ENCODE results near the gene SPA17.

The SPA17 gene

DNA sequence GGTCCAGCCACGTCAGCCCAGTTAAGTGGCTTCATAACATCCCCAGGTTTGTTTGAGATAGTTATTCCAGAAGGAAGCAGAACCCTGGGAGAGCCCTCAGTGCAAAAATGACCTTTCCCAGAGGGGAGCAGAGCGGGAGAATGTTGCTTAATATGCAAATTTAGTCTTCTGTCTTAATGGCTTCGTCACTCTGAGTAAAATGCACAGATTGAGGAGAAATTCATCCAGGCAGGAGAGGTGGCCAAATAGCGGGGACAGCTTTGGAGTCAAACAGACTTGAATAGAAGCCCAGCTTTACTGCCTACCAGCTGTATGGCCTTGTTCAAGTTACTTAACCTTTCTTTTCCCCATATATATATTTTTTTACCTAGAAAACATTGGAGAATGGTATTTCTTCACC lies 53.8 kb downstream of the SPA17 start:
- DNase-seq: no peak

DNA sequence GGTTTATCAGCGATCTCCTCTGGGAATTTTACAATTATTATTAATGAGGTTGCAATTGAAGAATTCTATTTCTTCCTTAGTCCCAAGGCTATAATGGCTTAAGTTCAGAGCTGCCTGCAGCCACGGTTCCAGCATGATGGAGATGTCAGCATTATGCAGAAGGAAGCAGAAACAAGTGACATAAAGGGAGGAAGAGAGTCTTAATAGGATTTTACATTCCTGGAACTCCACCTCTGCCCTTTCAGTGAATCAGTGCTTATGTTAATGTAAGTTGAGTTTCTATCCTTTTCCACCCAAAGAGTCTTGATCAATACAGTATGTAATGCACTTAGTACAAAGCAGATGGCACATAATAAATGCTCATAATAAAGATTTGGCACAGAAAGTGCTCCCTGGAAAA lies 54.4 kb downstream of the SPA17 start:
- no peak for DNase-seq

DNA sequence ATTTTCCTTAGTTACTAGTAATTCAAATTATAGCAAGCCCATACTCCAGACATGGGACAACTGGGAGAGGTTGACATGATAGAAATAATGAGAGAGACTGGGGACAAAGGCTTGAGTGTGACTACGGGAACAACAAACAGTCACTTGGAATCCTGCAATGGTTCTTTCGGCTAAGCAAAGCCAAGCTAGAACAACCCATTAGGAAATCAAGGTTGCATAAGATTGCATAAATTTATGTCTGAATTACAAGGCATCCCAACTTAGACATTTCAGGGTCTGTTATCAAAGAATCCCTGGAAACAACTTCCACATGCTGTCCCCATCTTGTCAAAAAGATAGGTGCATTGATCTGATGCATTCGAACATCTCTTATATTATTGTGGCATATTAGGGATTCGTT lies 55.9 kb downstream of the SPA17 start:
- DNase-seq: no peak

DNA sequence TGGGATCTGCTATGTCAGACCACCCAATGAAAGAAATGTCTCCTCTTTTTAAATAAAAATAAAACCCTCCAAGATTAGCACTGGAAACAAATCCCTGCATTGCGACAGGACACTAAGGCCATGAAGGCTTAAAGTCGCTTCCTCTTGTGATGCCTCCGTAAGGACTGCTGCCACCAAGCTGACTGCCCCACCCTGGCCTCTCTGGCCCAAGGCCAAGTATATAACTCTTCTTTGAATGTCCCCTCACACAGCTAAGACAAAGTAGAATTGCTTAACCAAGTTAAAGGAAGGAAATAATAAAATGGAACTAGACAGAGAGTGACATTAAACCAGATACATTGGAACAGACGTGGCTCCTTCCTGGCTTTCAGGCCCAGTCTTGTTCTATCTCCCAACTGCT lies 58.5 kb downstream of the SPA17 start:
- DNase-seq: no peak

DNA sequence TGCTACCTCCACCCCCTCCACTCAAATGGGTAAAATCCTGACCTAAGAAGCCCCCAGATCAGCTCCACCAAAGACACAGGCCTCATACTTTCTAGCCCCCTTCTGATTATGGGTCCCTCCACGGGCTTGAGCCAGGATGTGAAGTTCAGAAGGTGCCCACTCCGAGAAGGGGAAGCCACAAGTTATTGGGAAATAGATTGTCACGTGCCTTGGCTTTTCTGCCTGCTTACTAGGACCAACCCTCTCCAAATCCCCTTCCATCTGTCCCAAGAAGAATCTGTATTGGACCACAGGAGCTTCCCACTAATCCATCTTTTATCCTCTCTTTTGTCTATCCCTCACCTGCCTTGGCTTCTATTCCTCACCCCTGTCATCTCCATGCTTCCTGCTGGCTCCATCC lies 63.0 kb downstream of the SPA17 start:
- DNase-seq: no peak

DNA sequence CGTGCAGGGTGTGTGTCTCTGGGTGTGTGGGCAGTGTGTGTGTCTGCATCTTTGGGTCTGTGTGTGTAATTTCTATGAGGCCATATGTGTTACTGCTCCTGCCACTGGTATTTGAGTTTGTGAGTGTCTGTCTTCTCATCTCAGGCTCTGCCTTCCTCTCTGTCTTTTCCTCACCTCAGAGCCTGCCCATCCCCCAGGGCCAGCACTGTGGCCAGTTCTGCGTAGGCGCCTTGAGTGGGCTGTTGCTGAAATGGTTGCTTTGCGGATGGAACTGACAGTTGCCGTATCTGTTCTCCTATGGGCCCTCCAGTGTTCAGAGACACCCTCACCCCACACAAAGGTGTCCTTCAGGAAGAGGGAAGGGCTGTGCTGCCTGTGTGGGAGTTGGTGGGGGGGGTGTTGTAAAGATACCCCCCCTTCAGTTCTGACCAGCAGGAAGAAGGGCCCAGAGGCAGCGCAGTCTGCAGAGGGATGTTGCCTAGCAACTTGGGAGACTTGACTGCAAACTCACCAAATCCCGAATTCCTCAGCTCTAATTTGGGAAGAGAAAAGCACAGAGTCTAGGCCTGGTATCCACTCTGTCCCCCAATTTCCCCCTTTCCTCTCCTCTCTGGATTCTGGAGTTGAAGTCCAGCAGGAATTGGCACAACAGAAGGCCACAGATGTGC lies 64.1 kb downstream of the SPA17 start:
- no peak for DNase-seq

DNA sequence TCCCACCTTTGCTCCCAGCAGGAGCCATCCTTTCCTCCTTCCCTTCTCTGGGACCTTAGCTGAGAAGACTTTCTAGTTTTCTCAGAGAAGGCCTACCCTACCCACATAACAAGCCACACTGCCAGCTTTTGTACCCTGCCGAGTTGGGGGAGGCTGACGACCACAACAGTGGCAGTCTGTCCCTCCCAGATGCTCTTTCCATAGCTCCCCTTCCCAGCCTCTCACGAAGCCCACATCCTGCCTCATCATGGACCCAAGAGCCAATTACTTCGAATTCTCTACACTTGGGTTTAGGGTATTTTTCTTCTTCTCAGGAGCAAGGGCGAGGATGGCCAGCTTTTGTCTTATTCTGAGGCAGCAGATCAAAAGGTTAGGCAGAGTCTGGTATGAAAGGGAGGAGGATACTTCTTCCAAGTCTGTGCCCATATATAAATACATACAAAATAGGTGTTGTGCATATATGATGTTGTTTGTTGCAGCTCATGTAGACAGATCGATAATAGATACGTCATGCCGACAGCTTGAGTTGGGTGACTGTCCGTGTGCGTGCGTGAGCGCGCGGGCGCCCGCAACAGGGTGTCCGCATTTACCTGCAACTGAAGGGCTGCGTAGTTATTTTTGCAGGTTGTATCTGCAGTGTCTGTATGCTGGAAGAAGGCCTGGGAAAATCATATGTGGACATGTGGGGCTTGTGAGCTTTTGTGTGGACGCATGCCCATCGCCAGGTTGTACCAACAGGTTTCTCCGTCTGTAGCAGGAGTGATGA lies 65.2 kb downstream of the SPA17 start:
- DNase-seq: no peak

DNA sequence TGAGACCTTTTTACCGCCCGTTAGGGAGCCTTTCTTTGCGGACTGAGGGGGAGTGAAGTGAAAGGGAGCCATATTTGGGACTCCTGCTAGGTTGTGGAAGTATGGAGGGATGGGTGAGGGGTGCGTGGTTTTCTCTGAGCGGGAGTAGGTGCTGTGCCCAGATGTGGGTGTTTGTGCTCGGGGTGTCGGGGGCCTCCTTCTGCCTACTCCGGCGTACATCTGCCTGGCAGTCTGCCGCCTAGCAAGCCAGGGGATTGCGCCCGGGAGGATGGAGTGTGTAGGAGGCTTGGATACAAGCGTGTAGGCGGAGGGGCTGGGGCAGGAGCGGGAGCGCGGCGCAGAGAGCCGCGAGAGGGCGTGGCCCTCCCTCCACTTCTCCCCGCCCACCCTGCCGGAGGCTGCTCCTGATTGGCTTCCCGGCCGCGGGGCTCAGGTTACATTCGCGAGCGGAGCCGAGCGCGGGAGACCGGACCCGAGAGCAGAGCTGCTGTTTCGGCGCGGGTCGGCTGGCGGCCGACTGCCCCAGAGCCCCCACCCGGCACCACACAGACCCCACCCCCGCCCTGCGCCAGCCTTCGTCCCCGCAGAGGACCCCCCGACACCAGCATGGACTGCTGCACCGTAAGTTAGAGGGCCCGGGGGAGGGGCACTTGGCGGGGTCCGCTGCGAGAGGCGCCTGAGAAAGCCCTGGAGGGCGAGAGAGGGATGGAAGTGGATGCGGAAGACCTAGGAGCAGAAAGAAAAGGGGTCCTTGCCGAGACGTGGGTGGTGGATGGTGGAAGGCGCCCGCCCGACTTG lies 66.0 kb downstream of the SPA17 start, which contains the start of gene NRGN:
Gene NRGN, plus strand, starts transcription at position 464 of the 798 bp plus-strand sequence. Its CDS starts 143 bp downstream, at position 607.
- DNase-seq: peak; percentile 79

DNA sequence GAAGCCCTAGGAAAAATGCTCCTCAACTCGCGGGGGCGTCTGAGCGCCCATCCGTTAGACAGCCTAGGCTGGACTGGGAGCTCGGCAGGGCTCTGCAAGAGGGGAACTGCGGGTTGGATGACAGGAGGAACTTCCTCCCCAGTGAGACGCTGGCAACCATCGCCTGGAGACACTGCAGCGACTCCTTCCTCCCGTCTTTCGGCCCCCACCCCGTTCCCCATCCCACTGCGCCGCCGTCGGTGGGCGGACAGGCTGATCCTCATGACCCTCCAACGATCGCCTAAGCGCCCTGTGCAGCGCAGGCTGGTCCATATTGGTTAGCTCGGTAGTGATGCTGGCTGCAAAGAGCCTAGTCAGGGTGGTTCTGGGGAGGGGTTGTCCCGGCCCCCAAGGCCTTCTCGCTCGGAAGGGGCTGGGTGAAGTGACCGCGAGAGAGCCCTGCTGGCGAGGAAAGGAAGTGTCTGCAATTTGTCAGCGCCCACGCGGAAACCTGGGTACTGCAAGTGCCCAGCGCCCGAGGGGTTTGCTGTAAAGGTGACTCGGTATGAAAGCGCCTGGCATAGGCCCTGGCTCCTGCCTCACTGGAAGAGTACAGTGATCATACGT lies 66.7 kb downstream of the SPA17 start:
- DNase-seq: peak; percentile 66

DNA sequence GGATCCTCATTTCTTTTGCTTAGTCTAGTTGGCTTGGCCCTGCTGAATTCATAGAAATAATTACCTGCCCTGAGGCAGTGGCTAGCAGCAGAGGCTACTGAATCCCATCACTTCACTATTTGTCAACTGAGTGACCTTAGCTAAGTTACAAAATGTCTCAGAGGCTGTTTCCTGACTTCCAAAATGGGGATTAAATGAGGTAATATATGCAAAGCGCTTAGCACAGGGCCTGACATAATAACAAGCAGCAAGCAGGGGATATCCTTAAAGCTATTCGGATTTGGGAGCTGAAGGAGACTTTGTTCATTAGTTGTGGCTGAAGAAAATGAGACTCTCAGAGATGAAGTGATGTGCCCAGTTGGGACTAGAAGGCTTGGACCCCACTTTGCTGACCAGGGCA lies 68.9 kb downstream of the SPA17 start:
- DNase-seq: no peak

DNA sequence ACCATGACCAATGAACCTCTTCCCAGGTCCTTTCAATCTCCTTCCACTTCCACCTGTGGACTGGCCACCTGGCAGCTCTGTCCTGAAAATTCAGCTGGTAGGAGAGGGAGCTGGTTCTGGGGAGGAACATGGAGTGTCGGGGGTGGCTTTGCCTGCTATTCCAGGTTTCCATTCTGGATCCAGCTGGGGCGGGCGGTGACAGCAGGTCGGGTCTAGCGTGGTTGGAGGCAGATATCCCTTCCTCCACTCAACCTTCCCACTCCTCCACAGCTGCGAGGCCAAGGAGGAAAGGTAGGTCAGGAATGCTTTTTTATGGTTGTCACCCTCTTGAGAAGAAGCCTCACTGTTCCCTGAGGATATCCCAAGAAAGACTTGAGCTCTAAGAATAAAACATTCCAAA lies 69.3 kb downstream of the SPA17 start:
- DNase-seq: no peak

DNA sequence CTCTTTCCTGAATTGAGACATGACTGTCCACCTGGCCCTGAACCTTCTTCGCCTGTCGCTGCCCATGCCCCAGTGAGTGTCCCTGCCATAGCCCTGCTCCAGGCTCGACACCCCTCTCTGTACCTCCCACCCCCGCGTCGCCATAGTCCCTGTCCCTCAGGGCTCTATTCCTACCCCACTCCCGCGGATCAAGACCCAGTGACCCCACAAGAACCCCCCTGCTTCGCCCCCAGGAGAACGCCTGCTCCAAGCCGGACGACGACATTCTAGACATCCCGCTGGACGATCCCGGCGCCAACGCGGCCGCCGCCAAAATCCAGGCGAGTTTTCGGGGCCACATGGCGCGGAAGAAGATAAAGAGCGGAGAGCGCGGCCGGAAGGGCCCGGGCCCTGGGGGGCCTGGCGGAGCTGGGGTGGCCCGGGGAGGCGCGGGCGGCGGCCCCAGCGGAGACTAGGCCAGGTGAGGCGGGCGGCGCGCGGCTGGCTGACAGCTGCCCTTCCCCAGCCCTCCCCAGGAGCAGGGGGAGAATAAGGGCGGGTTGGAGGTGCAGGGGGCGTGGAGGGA lies 71.6 kb downstream of the SPA17 start:
- DNase-seq: no peak

DNA sequence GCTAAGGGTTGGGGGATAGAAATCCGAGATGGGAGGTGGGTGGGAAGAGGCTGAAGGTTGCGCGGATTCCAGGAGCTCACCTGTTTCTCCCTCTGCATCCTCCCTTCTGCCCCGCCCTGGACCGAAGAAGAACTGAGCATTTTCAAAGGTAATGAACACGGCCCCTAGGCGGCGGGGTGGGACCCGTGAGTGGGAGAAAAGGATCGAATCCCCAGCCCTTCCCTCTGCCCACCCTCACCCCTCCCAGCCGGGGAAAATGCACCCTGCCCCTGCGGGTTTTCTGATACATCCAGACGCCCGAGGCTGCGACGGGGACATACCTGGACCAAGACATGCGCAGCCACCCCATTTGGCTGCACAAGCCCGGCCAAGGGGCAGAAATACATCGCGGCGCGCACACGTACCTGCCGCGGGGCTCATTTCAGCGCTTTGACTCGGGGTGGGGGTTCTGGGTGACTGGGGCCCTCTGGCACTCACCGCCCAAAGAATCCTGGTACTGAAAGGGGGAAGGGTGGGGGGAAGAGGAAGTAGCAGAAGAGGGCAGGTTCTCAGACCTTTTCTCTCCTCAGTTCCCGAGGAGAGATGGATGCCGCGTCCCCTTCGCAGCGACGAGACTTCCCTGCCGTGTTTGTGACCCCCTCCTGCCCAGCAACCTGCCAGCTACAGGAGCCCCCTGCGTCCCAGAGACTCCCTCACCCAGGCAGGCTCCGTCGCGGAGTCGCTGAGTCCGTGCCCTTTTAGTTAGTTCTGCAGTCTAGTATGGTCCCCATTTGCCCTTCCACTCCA lies 72.3 kb downstream of the SPA17 start:
- no peak for DNase-seq

DNA sequence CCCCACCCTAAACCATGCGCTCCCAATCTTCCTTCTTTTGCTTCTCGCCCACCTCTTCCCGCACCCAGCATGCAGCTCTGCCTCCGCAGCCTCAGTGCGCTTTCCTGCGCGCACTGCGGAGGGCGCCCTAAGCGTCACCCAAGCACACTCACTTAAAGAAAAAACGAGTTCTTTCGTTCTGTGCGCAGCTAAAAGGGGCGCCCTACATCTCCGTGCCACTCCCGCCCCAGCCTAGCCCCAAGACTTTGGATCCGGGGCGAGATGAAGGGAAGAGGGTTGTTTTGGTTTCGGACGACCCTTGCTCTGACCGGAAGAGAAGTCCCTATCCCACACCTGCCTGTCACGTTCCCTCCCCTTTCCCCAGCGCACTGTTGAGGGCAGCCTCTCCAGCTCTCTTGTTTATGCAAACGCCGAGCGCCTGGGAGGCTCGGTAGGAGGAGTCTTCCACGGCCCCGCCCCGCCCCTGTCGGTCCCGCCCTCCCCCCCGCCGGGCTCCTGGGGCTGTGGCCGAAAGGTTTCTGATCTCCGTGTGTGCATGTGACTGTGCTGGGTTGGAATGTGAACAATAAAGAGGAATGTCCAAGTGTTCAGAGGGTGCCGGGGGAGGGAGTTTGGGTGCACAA lies 73.0 kb downstream of the SPA17 start:
- DNase-seq: peak; percentile 68
